ENCODE measurements around the gene NECTIN4. TPM values are rescaled to one million over a fixed set of nuclear protein-coding genes. Genes with fewer than 3 reads are reported as not detected.
A peak's percentile ranks its signal among the peaks of the same experiment; 100 is the strongest.

The NECTIN4 gene
- total RNA-seq, 4 donors from 2014 or later, result 0.27 TPM; not detected in 3

DNA sequence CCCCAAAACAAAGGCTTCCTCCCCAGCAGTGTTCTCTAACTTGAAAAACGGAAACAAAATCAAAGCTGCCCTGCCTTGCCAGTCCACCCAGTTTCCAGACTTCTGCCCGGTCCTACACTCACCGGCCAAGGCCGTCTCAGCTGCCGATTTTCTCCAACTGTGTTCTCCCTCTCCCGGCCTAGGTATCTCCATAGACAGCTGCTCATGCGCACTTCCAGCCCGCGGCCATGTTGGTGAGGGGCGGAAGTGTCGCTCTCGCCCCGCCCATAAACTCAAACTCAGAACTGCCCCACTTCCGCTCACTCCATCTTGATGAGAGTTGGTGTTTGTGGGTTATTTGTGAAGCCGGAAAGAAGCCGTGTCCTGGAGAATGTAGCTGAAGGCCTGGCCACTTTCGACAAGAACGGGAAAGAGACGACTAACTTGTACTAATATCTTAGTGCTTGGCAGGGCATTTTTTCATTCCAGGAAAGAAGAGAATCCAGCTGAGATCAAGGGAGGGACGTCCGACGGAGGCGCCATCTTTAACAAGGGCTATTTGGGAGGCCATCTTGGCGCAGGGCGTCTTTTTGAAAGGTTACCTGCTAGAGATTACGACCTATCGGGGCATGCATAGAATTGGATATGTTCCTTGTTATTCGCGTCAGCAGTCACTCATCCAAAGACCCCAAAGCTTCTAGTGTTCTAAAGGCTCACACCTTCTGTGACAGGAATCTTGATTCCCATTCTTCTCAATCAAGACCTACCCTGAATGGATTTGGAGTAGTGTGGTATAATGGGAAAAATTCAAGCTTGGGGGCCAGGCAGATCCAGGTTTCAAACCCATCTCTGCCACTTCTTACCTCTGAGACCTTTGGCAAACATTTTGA, 43.4 kb downstream of the NECTIN4 start, which contains the start of gene USF1:
USF1 (minus strand) TSS at position 242 of the 869 bp plus-strand sequence. CDS start 2,702 bp downstream, outside the sequence.
- Histone ChIP-seq H3K4me3 (replicated peaks in 1 of 3) (peak within 1 kb of the TSS; percentile 29 to 91 (median 89)), H3K36me3 (peaks cover 14 to 18% of the 10 kb centered on the region in 2 donors), H3K27me3 (no peaks in the 10 kb centered on the region), H3K27ac (peak within 1 kb of the TSS; percentile 71 to 97 (median 97)), H3K4me1 (peaks cover 9 to 17% of the 10 kb centered on the region in 2 donors), H3K9me3 (no peaks in the 10 kb centered on the region)
- 0% methylated on average over 29 of the region's 29 CpGs for WGBS, 2 donors
- TF ChIP-seq, protein P1, sequence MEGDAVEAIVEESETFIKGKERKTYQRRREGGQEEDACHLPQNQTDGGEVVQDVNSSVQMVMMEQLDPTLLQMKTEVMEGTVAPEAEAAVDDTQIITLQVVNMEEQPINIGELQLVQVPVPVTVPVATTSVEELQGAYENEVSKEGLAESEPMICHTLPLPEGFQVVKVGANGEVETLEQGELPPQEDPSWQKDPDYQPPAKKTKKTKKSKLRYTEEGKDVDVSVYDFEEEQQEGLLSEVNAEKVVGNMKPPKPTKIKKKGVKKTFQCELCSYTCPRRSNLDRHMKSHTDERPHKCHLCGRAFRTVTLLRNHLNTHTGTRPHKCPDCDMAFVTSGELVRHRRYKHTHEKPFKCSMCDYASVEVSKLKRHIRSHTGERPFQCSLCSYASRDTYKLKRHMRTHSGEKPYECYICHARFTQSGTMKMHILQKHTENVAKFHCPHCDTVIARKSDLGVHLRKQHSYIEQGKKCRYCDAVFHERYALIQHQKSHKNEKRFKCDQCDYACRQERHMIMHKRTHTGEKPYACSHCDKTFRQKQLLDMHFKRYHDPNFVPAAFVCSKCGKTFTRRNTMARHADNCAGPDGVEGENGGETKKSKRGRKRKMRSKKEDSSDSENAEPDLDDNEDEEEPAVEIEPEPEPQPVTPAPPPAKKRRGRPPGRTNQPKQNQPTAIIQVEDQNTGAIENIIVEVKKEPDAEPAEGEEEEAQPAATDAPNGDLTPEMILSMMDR (IDR thresholded peaks at IDR 0.05), result no peak
- TF ChIP-seq POLR2A (IDR thresholded peaks at IDR 0.05), result peak in 1 of 2 donors; percentile 92
- peak; percentile 94 for DNase-seq
- intact Hi-C loops (cut with DNase I), result loop anchor here (10.0 kb wide), 1 partner anchor 49 kb away; the partner anchor contains the start of gene KLHDC9

DNA sequence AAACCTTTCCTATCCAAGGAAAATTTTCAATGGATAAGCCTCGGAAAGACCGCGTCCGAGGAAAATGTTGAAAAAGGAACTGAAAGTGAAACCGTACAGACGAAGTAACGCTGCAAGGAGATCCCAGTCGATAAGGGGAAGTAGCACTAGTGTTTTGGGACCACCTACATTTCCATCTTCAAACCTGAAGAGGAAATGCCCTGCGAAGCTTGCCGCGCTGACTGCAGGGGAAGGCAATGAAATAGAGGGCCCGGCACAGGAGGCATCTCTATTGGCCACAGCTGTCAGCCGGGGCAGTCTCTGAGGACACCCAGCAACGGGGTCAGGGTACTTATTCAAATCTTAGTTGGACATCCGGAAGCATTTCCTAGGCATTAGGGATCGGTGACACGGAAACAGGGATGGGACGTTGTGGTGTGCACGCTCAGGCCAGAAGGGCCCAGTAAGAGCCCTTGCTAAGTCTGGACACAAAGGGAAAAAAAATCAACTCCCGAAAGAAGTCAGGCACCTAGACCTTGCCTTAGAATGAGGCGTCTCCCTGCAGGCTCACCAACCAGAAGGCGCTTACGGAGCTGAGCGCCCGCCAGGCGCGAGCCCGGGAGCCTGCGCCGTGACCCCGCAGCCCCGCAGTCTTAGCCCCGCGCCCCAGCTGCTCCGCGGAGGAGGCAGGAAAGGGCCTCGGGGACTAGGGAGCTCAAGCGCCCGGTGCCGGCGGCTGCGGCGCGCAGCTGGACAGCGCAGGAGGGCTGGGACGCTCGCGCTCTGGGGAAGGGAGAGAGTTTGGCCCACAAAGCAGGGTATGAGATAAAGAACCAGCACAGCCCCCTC, 44.2 kb downstream of the NECTIN4 start:
- H3K9me3 ChIP-seq, result no peaks in the 10 kb centered on the region
- H3K27me3 ChIP-seq, result no peaks in the 10 kb centered on the region
- H3K4me3 ChIP-seq (replicated peaks in 1 of 3), result peak overlapping the region; percentile 29 to 91 (median 89)
- peaks cover 9 to 17% of the 10 kb centered on the region in 2 donors for H3K4me1 ChIP-seq
- peaks cover 23 to 26% of the 10 kb centered on the region in 2 donors for H3K36me3 ChIP-seq
- peak; percentile 69 to 75 for DNase-seq
- H3K27ac ChIP-seq, result peak overlapping the region; percentile 71 to 97 (median 97)
- TF ChIP-seq, protein P1 (IDR thresholded peaks at IDR 0.05), result no peak
- TF ChIP-seq POLR2A (IDR thresholded peaks at IDR 0.05), result peak in 1 of 2 donors; percentile 49
- 1% methylated on average over 19 to 23 of the region's 48 CpGs for WGBS, 2 donors
- intact Hi-C loops (cut with DNase I), result loop anchor here (5.0 to 10.0 kb wide), 2 partner anchors 43 to 50 kb away; partner anchors contain the start of gene KLHDC9

DNA sequence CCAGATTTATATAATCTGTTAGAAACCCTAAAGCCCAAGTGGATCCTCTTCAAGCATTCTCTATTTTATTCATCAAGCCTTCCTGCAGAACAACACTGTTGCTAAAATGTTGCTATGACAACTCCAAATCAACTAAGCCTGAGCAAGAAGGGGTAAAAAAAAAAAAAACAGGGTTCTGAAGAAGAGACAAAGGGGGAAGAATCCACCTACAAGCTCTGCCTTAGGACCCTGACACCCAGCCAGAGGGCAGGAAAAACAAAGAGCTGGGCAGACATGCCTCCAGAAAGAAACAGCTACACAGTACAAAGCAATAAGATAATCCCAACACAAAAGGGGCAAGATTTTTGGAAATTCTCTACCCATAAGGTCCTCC, 44.8 kb downstream of the NECTIN4 start:
- DNase-seq, result no peak
- Histone ChIP-seq H3K36me3 (peaks cover 29 to 32% of the 10 kb centered on the region in 2 donors), H3K27ac (peak overlapping the region; percentile 71 to 97 (median 97)), H3K27me3 (no peaks in the 10 kb centered on the region), H3K4me3 (replicated peaks in 1 of 3) (peak overlapping the region in 2 of 3 donors; percentile 89 to 91), H3K4me1 (peaks cover 11 to 20% of the 10 kb centered on the region in 2 donors), H3K9me3 (no peaks in the 10 kb centered on the region)
- TF ChIP-seq, protein P1 (IDR thresholded peaks at IDR 0.05), result no peak
- TF ChIP-seq POLR2A (IDR thresholded peaks at IDR 0.05), result no peak
- intact Hi-C loops (cut with DNase I), result loop anchor here (5.0 to 10.0 kb wide), 2 partner anchors 42 to 50 kb away; partner anchors contain the start of gene KLHDC9

DNA sequence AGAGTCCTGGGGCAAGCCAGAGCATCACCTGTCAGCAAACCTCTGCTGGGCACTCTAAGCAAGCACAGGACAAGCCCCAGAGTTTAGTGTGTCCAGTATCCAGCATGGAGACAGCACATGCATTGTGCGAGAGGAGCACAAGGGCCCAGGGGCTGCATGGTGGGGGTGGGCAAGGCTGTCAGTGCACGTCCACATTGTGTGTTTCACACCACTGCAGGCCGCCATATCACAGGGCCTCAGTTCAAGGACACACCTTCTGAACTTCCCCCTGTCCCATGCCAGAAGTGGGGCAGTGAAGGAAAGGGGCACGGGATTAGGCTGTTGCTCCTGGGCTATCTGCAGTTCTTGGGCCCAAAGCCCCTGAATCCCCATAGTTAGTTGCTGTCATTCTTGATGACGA, 49.8 kb downstream of the NECTIN4 start:
- Histone ChIP-seq H3K4me1 (peaks cover 30 to 33% of the 10 kb centered on the region in 2 donors), H3K27ac (peak overlapping the region in 2 of 3 donors; percentile 44 to 86), H3K9me3 (no peaks in the 10 kb centered on the region), H3K4me3 (replicated peaks in 1 of 3) (no peak overlapping the region), H3K36me3 (peaks cover 32 to 35% of the 10 kb centered on the region in 2 donors), H3K27me3 (no peaks in the 10 kb centered on the region)
- no peak for DNase-seq
- WGBS, 2 donors, result 93 to 100% methylated on average over 4 to 5 of the region's 5 CpGs
- intact Hi-C loops (cut with DNase I), result no loop called here
- TF ChIP-seq, protein P1 (IDR thresholded peaks at IDR 0.05), result no peak
- TF ChIP-seq POLR2A (IDR thresholded peaks at IDR 0.05), result no peak
